RWPE1 (cell line): ENCODE results near the gene ZNF562.
"Not testable (repeated sequence)": the region's sequence is repeated elsewhere in the genome, so short reads cannot be mapped to it uniquely, and the experiment has no call there.

Experiments used
- CTCF ChIA-PET: fragments of 350-600 bp; sonication (Branson Sonifier 250); formaldehyde crosslinking; extraction: SDS; loops from one replicate; lab custom pipeline; 2021; lab: Yijun Ruan, JAX
- POLR2A ChIA-PET: fragments of 400-600 bp; formaldehyde crosslinking; extraction: SDS; loops from one replicate; lab custom pipeline; 2020; ENCODE audit warnings: antibody characterized with exemption; ENCODE audit not compliant: low non-redundant PET; lab: Yijun Ruan, JAX
- DNase-seq: peaks from one replicate; pipeline ENCODE4 v3.0.0; 2012; ENCODE audit warnings: low spot score
- H3K27ac ChIP-seq: fragments of 450-650 bp; 2 replicates; pipeline ENCODE4 v1.5.1; 2017
- TF ChIP-seq, protein P1 (sequence below): fragments of 450-650 bp; conservative IDR thresholded peaks from 2 replicates; pipeline ENCODE4 v1.5.1; 2017; ENCODE audit warnings: low read depth, mild to moderate bottlenecking

The ZNF562 gene

DNA sequence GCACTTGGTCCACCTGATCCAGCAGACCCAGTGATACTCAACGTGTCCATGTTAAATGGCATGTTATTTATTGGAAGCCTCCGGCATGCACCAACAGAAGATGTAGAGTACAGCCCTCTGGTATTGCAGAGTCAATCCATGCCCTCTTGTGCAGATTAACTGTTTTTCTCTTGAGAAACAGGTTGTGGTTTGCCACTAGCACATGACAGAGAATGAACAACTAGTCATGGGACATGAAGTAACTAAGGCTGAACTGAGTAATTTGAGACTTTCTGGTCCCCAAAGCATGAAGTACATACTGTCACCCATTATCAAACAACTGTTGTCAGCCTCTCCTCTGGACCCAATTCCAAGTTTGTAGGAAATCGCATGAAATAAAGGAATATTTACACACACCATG lies 3.2 kb downstream of the ZNF562 start:
- TF ChIP-seq, protein P1, sequence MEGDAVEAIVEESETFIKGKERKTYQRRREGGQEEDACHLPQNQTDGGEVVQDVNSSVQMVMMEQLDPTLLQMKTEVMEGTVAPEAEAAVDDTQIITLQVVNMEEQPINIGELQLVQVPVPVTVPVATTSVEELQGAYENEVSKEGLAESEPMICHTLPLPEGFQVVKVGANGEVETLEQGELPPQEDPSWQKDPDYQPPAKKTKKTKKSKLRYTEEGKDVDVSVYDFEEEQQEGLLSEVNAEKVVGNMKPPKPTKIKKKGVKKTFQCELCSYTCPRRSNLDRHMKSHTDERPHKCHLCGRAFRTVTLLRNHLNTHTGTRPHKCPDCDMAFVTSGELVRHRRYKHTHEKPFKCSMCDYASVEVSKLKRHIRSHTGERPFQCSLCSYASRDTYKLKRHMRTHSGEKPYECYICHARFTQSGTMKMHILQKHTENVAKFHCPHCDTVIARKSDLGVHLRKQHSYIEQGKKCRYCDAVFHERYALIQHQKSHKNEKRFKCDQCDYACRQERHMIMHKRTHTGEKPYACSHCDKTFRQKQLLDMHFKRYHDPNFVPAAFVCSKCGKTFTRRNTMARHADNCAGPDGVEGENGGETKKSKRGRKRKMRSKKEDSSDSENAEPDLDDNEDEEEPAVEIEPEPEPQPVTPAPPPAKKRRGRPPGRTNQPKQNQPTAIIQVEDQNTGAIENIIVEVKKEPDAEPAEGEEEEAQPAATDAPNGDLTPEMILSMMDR, result no peak
- ChIA-PET POLR2A (no interaction called here), CTCF (interaction anchor here (0.6 kb wide), 1 partner anchor 15 kb away, joined by 5 read pairs; no protein-coding TSS in a partner anchor)
- no peak overlapping the region for H3K27ac ChIP-seq
- DNase-seq, result no peak

DNA sequence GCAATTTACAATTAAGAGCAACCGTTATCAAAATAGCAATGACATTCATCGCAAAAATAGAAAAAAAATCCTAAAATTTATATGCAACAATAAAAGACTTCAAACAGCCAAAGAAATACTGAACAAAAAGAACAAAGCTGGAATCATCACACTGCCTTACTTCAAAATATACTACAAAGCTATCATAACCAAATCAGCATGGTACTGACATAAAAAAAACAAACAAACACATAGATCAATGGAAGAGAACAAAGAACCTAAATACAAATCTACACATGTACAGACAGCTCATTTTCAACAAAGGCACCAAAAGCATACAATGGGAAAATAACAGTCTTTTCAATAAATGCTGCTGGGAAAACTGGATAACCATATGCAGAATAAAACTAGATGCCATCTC lies 6.4 kb downstream of the ZNF562 start:
- ChIA-PET CTCF (interaction anchor here (0.6 kb wide), 1 partner anchor 13 kb away, joined by 3 read pairs; no protein-coding TSS in a partner anchor), POLR2A (no interaction called here)
- TF ChIP-seq, protein P1, result no peak
- no peak overlapping the region for H3K27ac ChIP-seq
- DNase-seq, result no peak

DNA sequence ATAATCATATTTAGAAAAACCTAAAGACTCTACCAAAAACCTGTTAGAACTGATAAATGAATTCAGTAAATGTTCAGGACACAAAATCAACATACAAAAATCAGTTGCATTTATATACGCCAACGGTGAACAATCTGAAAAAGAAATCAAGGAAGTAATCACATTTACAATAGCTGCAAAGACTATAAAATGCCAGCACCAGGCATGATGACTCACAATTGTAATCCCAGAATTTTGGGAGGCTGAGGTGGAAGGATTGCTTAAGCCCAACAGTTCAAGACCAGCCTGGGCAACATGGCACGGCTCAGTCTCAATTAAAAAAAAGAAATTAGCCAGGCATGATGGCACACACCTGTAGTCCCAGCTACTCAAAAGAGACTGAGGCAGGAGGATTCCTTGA lies 7.0 kb downstream of the ZNF562 start:
- no peak for DNase-seq
- TF ChIP-seq, protein P1, result no peak
- ChIA-PET CTCF (no interaction called here), POLR2A (no interaction called here)
- H3K27ac ChIP-seq, result no peak overlapping the region

DNA sequence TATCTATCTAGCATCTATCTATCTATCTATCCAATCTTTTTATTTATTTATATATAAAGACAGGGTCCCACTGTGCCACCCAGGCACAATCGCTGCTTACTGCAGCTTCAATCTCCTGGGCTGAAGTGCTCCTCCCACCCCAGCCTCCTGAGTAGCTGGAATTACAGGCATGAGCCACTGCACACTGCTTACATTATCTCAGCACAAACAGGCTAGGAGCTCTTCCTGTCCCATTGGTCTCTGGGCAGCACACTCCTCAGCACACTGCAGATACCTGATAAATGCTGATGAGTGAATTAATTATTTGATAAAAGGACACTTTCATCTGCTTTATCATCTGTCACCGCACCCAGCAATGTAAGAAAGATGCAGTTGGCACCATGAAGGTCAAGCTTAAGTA lies 16.1 kb downstream of the ZNF562 start:
- ChIA-PET CTCF (interaction anchor here (0.6 kb wide), 1 partner anchor 32 kb away, joined by 3 read pairs; no protein-coding TSS in a partner anchor), POLR2A (no interaction called here)
- no peak for DNase-seq
- no peak overlapping the region for H3K27ac ChIP-seq
- TF ChIP-seq, protein P1, result no peak

DNA sequence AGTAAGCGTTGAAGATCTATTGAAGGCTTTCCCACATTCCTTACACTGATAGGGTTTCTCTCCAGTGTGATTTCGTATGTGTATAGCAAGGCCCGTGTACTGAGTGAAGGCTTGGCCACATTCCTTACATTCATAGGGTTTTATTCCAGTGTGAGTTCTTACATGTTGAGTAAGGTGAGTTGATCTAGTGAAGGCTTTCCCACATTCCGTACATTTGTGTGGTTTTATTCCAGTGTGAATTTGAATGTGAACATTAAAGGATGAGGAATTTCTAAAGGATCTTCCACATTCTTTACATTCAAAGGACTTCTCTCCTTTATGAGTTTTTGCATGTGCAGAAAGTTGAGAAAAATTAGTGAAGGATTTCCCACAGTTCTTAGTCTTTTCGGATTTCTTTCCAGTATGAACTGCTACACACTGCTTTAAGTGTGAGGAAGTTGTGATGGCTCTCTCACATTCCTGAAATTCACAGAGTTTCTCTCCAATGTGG lies 21.8 kb downstream of the ZNF562 start:
- not testable (repeated sequence) for H3K27ac ChIP-seq, DNase-seq
- CTCF ChIA-PET, result interaction anchor here (1.8 kb wide), 1 partner anchor 8 kb away, joined by 11 read pairs; no protein-coding TSS in a partner anchor
- POLR2A ChIA-PET, result interaction anchor here (0.7 kb wide), 1 partner anchor 132 kb away, joined by 4 read pairs; no protein-coding TSS in a partner anchor

DNA sequence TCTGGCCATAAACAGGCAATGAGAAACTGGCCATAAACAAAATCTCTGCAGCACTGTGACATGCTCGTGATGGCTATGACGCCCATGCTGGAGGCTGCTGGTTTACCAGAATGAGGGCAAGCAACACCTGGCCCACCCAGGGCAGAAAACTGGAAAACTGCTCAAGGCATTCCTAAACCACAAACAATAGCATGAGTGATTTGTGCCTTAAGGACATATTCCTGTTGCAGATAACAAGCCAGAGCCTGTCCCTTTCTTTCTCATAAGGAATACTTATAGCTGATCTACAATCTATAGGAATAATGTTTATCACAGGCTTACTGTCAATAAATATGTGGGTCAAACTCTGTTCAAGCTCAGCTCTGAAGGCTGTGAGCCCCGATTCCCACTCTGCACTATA lies 23.4 kb downstream of the ZNF562 start:
- DNase-seq, CTCF ChIA-PET, H3K27ac ChIP-seq: not testable (repeated sequence)
- POLR2A ChIA-PET, result interaction anchor here (0.6 kb wide), 1 partner anchor 443 kb away, joined by 4 read pairs; no protein-coding TSS in a partner anchor

DNA sequence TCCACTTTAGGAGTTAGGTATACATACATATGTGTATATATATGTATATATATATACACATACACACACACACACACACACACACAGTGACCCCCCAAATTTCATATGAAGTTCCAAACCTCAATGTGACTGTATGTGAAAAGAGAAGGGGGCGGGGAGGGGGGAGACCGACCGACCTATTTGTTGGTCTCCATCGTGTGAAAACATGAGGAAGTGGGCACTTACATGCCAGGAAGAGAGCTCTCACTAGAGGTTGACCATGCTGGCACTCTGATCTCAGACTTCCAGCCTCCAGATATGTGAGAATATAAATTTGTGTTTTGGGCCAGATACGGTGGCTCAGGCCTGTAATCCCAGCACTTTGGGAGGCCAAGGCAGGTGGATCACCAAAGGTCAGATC lies 24.6 kb downstream of the ZNF562 start:
- CTCF ChIA-PET, result no interaction called here
- POLR2A ChIA-PET, result no interaction called here
- TF ChIP-seq, protein P1, result no peak
- no peak overlapping the region for H3K27ac ChIP-seq
- no peak for DNase-seq
